HG03558 (cell line): ENCODE data around the gene ZNF146.
"Not testable (repeated sequence)": the region's sequence is repeated elsewhere in the genome, so short reads cannot be mapped to it uniquely, and the experiment has no call there.

Experiments
- ATAC-seq: cut with Tn5 transposase; IDR thresholded peaks from one replicate; pipeline ENCODE4 v1.9.1; 2021; ENCODE audit warnings: moderate number of reproducible peaks; ENCODE audit not compliant: unreplicated experiment; ENCODE audit errors: extremely low read depth

ZNF146 gene

DNA sequence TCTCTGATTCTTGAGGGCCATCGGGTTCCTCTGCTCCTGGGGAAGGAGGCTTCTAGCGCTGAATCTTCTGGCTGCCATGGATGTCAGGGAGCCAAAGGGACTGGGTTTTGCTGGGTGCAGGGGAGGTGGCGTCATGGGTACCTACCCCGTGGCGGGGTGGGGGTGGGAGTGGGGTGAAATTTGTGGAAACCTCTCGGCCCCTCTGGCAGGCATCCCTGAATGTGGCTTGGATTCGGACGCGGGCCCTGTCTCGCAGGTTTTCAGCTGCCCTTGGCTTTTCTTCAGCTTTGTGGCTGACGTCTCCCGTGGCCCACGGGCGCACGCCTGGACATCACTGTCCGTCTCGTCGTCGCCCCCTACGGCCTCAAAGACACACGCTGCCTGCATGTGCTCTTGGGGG lies 53.2 kb downstream of the ZNF146 start:
- ATAC-seq, result not testable (repeated sequence)

DNA sequence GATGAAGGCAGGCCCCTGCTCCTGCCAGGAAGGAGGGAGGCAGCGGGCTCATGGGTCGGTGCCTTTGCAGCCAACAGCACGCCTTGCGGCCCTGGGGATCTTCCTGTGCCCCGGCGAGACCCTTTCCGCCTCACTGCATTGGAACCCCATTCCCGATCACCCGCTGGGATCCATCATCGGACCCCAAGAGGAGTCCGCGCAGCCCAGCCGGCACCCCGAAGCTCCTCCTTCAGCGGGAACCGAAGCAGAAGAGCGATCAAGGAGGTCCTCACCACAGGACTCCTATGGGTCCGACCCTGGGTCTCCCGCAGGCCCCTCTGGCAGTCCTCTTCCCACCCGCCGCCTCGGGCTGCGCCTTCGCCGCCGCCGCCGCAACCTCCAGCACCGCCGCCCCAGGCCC lies 53.7 kb downstream of the ZNF146 start:
- ATAC-seq, result not testable (repeated sequence)

- ATAC-seq, result not testable (repeated sequence)
Measured at GRCh38 chr19:36269295-36269694, 54.4 kb downstream of the ZNF146 start.
